OCI-LY7 (cell line): ENCODE data around the gene PLK4.

Source experiments
- EZH2phosphoT487 ChIP-seq: fragments of 200-600 bp; sonication (generic); IDR thresholded peaks from 2 replicates; pipeline ENCODE4 v1.6.1; 2018; ENCODE audit warnings: low read depth, borderline replicate concordance, mild to moderate bottlenecking, mixed run types, antibody characterized with exemption, low read length, moderate library complexity, mixed read lengths
- TF ChIP-seq, protein P1 (sequence below): fragments of 200-600 bp; sonication (generic); conservative IDR thresholded peaks from 2 replicates; pipeline ENCODE4 v1.5.1; 2014; ENCODE audit warnings: mild to moderate bottlenecking, antibody characterized with exemption, low read length, moderate library complexity, mixed read lengths

DNA sequence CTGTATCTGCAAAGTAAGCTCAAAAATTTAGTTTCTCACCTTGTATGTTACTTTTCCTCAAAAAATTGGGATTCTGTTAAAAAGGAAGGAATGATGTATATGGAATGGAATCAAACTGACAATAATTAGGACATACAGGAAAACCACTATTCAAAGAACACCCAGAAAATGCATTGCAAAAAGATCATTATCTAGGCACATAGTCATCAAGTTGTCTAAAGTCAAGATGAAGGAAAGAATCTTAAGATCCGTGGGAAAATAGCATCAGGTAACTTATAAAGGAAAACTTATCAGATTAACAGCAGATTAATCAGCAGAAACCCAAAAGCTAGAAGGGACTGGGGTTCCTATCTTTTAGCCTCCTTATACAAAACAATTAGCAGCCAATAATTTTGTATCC is 23.1 kb upstream of the PLK4 start:
- TF ChIP-seq, protein P1, sequence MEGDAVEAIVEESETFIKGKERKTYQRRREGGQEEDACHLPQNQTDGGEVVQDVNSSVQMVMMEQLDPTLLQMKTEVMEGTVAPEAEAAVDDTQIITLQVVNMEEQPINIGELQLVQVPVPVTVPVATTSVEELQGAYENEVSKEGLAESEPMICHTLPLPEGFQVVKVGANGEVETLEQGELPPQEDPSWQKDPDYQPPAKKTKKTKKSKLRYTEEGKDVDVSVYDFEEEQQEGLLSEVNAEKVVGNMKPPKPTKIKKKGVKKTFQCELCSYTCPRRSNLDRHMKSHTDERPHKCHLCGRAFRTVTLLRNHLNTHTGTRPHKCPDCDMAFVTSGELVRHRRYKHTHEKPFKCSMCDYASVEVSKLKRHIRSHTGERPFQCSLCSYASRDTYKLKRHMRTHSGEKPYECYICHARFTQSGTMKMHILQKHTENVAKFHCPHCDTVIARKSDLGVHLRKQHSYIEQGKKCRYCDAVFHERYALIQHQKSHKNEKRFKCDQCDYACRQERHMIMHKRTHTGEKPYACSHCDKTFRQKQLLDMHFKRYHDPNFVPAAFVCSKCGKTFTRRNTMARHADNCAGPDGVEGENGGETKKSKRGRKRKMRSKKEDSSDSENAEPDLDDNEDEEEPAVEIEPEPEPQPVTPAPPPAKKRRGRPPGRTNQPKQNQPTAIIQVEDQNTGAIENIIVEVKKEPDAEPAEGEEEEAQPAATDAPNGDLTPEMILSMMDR: no peak
- no peak for TF ChIP-seq EZH2phosphoT487
